Activated CD8-positive, alpha-beta memory T cell treated with anti-CD3 and anti-CD28 coated beads, Interleukin-2, amount 50 U/mL, for 48 hours (primary cell): Measurements from ENCODE around the gene CLIP2.

Experiments used
- DNase-seq: peaks from one replicate; pipeline ENCODE4 v3.0.0-alpha.2; 2020

The CLIP2 gene

GRCh38 chr7:74272305-74273038 lies 16.7 kb upstream of the CLIP2 start:
- DNase-seq: no peak

GRCh38 chr7:74275401-74275881 lies 13.8 kb upstream of the CLIP2 start:
- no peak for DNase-seq

- DNase-seq: no peak
Measured at GRCh38 chr7:74277636-74278035, 11.6 kb upstream of the CLIP2 start.

GRCh38 chr7:74280985-74281384 lies 8.2 kb upstream of the CLIP2 start:
- no peak for DNase-seq

- DNase-seq: no peak
Measured at GRCh38 chr7:74282748-74283459, 6.3 kb upstream of the CLIP2 start.

- no peak for DNase-seq
Measured at GRCh38 chr7:74283858-74284447, 5.3 kb upstream of the CLIP2 start.

- no peak for DNase-seq
Measured at GRCh38 chr7:74284781-74285259, 4.4 kb upstream of the CLIP2 start.

GRCh38 chr7:74286131-74286530 lies 3.1 kb upstream of the CLIP2 start:
- DNase-seq: no peak

- no peak for DNase-seq
Measured at GRCh38 chr7:74287303-74288033, 1.7 kb upstream of the CLIP2 start.

- peak; percentile 56 for DNase-seq
Measured at GRCh38 chr7:74288034-74288881, 949 bp upstream of the CLIP2 start.

GRCh38 chr7:74289659-74290552 lies 699 bp downstream of the CLIP2 start:
- DNase-seq: peak; percentile 61

GRCh38 chr7:74290553-74290950 lies 1.3 kb downstream of the CLIP2 start:
- DNase-seq: no peak

GRCh38 chr7:74290981-74291441 lies 1.8 kb downstream of the CLIP2 start:
- DNase-seq: no peak

GRCh38 chr7:74291535-74291934 lies 2.3 kb downstream of the CLIP2 start:
- DNase-seq: no peak

- no peak for DNase-seq
Measured at GRCh38 chr7:74292757-74293576, 3.8 kb downstream of the CLIP2 start.

GRCh38 chr7:74293577-74293908 lies 4.3 kb downstream of the CLIP2 start:
- DNase-seq: no peak

GRCh38 chr7:74294191-74294998 lies 5.2 kb downstream of the CLIP2 start:
- DNase-seq: no peak

GRCh38 chr7:74297516-74298233 lies 8.5 kb downstream of the CLIP2 start:
- no peak for DNase-seq

- DNase-seq: no peak
Measured at GRCh38 chr7:74299401-74299800, 10.2 kb downstream of the CLIP2 start.
